GM23338 (cell line): ENCODE data around the gene LCP2. TPM values are rescaled to one million over a fixed set of nuclear protein-coding genes. Genes with fewer than 3 reads are reported as not detected.

Source experiments
- ATAC-seq: fragments of 200-7000 bp; cut with Tn5 transposase; 3 replicates; pipeline ENCODE4 v1.9.1; 2020
- DNase-seq: peaks from one replicate; pipeline ENCODE4 v3.0.0-alpha.2; 2015; ENCODE audit warnings: low spot score
- H2AFZ ChIP-seq: fragments of 200-600 bp; sonication (generic); 2 replicates; pipeline ENCODE4 v1.8.0; 2016; ENCODE audit warnings: antibody characterized with exemption, mild to moderate bottlenecking, moderate library complexity
- H3F3A ChIP-seq: fragments of 200-600 bp; sonication (generic); replicated peaks from 2 replicates; pipeline ENCODE4 v1.8.0; 2017; ENCODE audit warnings: antibody characterized with exemption, mixed run types, low read depth
- H3K27ac ChIP-seq: fragments of 200-600 bp; sonication (generic); 2 replicates; pipeline ENCODE4 v1.6.1; 2016; ENCODE audit warnings: low read depth
- H3K27me3 ChIP-seq: fragments of 200-600 bp; sonication (generic); 2 replicates; pipeline ENCODE4 v1.8.0; 2016; ENCODE audit warnings: mild to moderate bottlenecking, mixed run types, moderate library complexity; ENCODE audit not compliant: insufficient read depth
- H3K36me3 ChIP-seq: fragments of 200-600 bp; sonication (generic); 2 replicates; pipeline ENCODE4 v1.8.0; 2016; ENCODE audit warnings: mild to moderate bottlenecking; ENCODE audit not compliant: insufficient read depth
- H3K4me1 ChIP-seq: fragments of 200-600 bp; sonication (generic); 2 replicates; pipeline ENCODE4 v1.8.0; 2016; ENCODE audit warnings: mild to moderate bottlenecking, moderate library complexity; ENCODE audit not compliant: insufficient read depth
- H3K4me2 ChIP-seq: fragments of 200-600 bp; sonication (generic); 2 replicates; pipeline ENCODE4 v1.7.1; 2017; ENCODE audit warnings: mixed run types
- H3K4me3 ChIP-seq: fragments of 200-600 bp; sonication (generic); 2 replicates; pipeline ENCODE4 v1.6.1; 2016; ENCODE audit warnings: mixed run types
- H3K79me2 ChIP-seq: fragments of 200-600 bp; sonication (generic); replicated peaks from 2 replicates; pipeline ENCODE4 v1.8.0; 2017; ENCODE audit warnings: mild to moderate bottlenecking; ENCODE audit not compliant: insufficient read depth
- H3K9me2 ChIP-seq: fragments of 200-600 bp; sonication (generic); 2 replicates; pipeline ENCODE4 v1.8.0; 2017; ENCODE audit not compliant: insufficient read depth
- H4K20me1 ChIP-seq: fragments of 200-600 bp; sonication (generic); replicated peaks from 2 replicates; pipeline ENCODE4 v1.8.0; 2017; ENCODE audit warnings: mild to moderate bottlenecking; ENCODE audit not compliant: insufficient read depth
- H3K27ac Mint-ChIP-seq: 2 replicates; pipeline ENCODE4 v1.8.0; 2020; ENCODE audit warnings: inconsistent platforms, mild to moderate bottlenecking, moderate library complexity, mixed read lengths
- H3K27me3 Mint-ChIP-seq: 3 replicates; pipeline ENCODE4 v1.8.0; 2022; ENCODE audit warnings: low read depth, mild to moderate bottlenecking, moderate library complexity, mixed read lengths, inconsistent platforms; ENCODE audit not compliant: insufficient read depth, poor library complexity
- H3K36me3 Mint-ChIP-seq: 3 replicates; pipeline ENCODE4 v1.8.0; 2021; ENCODE audit warnings: low read depth, mild to moderate bottlenecking, inconsistent platforms, moderate library complexity, mixed read lengths
- H3K4me1 Mint-ChIP-seq: 3 replicates; pipeline ENCODE4 v1.8.0; 2020; ENCODE audit warnings: mild to moderate bottlenecking, inconsistent platforms, mixed read lengths
- H3K4me3 Mint-ChIP-seq: 3 replicates; pipeline ENCODE4 v1.8.0; 2021; ENCODE audit warnings: moderate library complexity, mild to moderate bottlenecking, inconsistent platforms, mixed read lengths
- H3K9me3 Mint-ChIP-seq: 3 replicates; pipeline ENCODE4 v1.8.0; 2020; ENCODE audit warnings: moderate library complexity, mild to moderate bottlenecking, inconsistent platforms, mixed read lengths
- CREB1 ChIP-seq: fragments of 250-450 bp; sonication (Bioruptor Pico); IDR thresholded peaks from 2 replicates; pipeline ENCODE4 v1.5.0; 2020; ENCODE audit warnings: low read depth, mild to moderate bottlenecking, moderate library complexity
- CTCF ChIP-seq, 2 experiments: fragments of 200-600 bp in 1 of 2; sonication (generic) in 1 of 2; conservative IDR thresholded peaks; 2 replicates each; pipeline versions ENCODE4 v1.5.1 to v1.6.1; 2016 to 2017; ENCODE audit warnings: antibody characterized with exemption in 2 of 2, low read depth in 2 of 2, mild to moderate bottlenecking in 2 of 2, moderate library complexity in 1 of 2
- EZH2 ChIP-seq: fragments of 200-600 bp; sonication (generic); IDR thresholded peaks from one replicate; pipeline ENCODE4 v1.8.0; 2017; ENCODE audit warnings: antibody characterized with exemption, mild to moderate bottlenecking, low read depth; ENCODE audit not compliant: unreplicated experiment
- EZH2phosphoT487 ChIP-seq: fragments of 200-600 bp; sonication (generic); IDR thresholded peaks from one replicate; pipeline ENCODE4 v1.8.1; 2018; ENCODE audit warnings: antibody characterized with exemption; ENCODE audit not compliant: unreplicated experiment
- JUNB ChIP-seq: IDR thresholded peaks from one replicate; pipeline ENCODE4 v1.6.1; 2016; ENCODE audit warnings: antibody characterized with exemption; ENCODE audit not compliant: unreplicated experiment
- POLR2AphosphoS5 ChIP-seq: IDR thresholded peaks from 2 replicates; pipeline ENCODE4 v1.6.1; 2016; ENCODE audit warnings: antibody characterized with exemption, low read depth
- REST ChIP-seq: IDR thresholded peaks from one replicate; pipeline ENCODE4 v1.6.1; 2018; ENCODE audit warnings: antibody characterized with exemption; ENCODE audit not compliant: unreplicated experiment
- STAT1 ChIP-seq: IDR thresholded peaks from one replicate; pipeline ENCODE4 v1.6.1; 2016; ENCODE audit warnings: antibody characterized with exemption; ENCODE audit not compliant: unreplicated experiment
- ZNF331 ChIP-seq: fragments of 250-450 bp; sonication (Bioruptor Pico); IDR thresholded peaks from 2 replicates; pipeline ENCODE4 v1.5.0; 2020; ENCODE audit warnings: low read depth, mild to moderate bottlenecking, moderate library complexity
- polyA plus RNA-seq: library from polyadenylated mRNA; unstranded; fragments of >200 nt; fragmentation: Nextera tagmentation; extraction: Ambion mirVana; gene quantifications from 2 replicates; pipeline ENCODE4 v1.2.1, GENCODE V29; 2016
- total RNA-seq: library from RNA; depleted of rRNA; stranded (reverse); fragments of >200 nt; shearing (Covaris generic); gene quantifications from 2 replicates; pipeline ENCODE4 v1.2.3, GENCODE V29; 2014

Gene LCP2
- total and polyA plus RNA-seq, 2 experiments from 2014 or later = 0.26 to 0.38 TPM

GRCh38 chr5:170311511-170312300 lies 14.1 kb upstream of the LCP2 start:
- Histone ChIP-seq H3K27ac (no peak overlapping the region), H3F3A (no peaks in the 10 kb centered on the region), H3K9me2 (no peaks in the 10 kb centered on the region), H4K20me1 (no peaks in the 10 kb centered on the region), H3K4me1 (peaks cover 6% of the 10 kb centered on the region; the same call in 1 of the 2 replicates), H3K27me3 (no peaks in the 10 kb centered on the region), H3K36me3 (no peaks in the 10 kb centered on the region), H3K4me3 (no peak overlapping the region), H3K79me2 (no peaks in the 10 kb centered on the region), H2AFZ (no peak overlapping the region), H3K4me2 (no peak overlapping the region)
- H3K27ac Mint-ChIP-seq = no peak overlapping the region
- no peak overlapping the region for H3K4me3 Mint-ChIP-seq
- H3K36me3 Mint-ChIP-seq = no peaks in the 10 kb centered on the region
- DNase-seq (no peak), ATAC-seq (no peak)
- H3K27me3 Mint-ChIP-seq = peaks cover 4% of the 10 kb centered on the region
- TF ChIP-seq POLR2AphosphoS5 (no peak), STAT1 (no peak), EZH2phosphoT487 (no peak), EZH2 (no peak), CREB1 (no peak), REST (no peak), CTCF (conservative IDR thresholded peaks at IDR 0.05; ENCODE audit: low read depth in 2 of 2) (no peak), ZNF331 (CRISPR knock-in tag) (no peak), JUNB (no peak)
- H3K9me3 Mint-ChIP-seq = no peaks in the 10 kb centered on the region
- peaks cover 18% of the 10 kb centered on the region for H3K4me1 Mint-ChIP-seq
